ENCODE data around the gene ZNF746.

The ZNF746 gene

GRCh38 chr7:149427893-149428292, 69.7 kb downstream of the ZNF746 start:
- DNase-seq (ENCODE audit: low read depth), result no peak

GRCh38 chr7:149427096-149427680, 70.4 kb downstream of the ZNF746 start:
- no peak for DNase-seq (ENCODE audit: low read depth)

GRCh38 chr7:149423449-149424110, 74.0 kb downstream of the ZNF746 start:
- no peak for DNase-seq (ENCODE audit: low read depth)

- peak; percentile 19 for DNase-seq (ENCODE audit: low read depth)
Measured at GRCh38 chr7:149422914-149423301, 74.7 kb downstream of the ZNF746 start.
